A549 treated with CORT108297 at 1 μM for 4 hours (cell line): ENCODE data around the gene SPDYE17. TPM values are rescaled to one million over a fixed set of nuclear protein-coding genes. Genes with fewer than 3 reads are reported as not detected.

Source experiments
- total RNA-seq: library from RNA; stranded (reverse); fragments of 200-300 nt; extraction: Qiagen RNA extraction; gene quantifications from 5 replicates; pipeline ENCODE4 v1.2.3, GENCODE V29; 2022

The SPDYE17 gene, protein sequence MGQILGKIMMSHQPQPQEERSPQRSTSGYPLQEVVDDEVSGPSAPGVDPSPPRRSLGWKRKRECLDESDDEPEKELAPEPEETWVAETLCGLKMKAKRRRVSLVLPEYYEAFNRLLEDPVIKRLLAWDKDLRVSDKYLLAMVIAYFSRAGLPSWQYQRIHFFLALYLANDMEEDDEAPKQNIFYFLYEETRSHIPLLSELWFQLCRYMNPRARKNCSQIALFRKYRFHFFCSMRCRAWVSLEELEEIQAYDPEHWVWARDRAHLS
- not detected in 5 replicates for total RNA-seq

DNA sequence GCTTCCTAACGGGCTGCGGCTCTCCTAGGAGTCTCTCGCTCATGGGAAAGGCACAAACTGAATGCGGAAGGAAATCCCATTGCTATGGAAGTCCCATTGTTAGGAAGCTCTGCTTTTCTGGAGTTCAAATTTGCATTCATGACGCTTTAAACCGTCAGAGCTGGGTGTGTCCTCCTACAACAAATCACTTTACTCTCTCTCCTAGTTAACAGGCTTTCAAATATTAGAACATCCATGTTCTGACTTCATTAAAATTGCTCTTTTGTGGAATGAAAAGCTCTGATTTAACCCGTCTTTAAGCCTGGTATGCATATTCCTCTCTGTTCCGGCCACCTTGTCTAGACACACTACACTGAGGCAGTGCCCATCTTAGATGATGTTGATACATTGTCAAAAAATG is at the start of gene SPDYE17:
TSS of gene SPDYE17 (minus strand) at position 101 of the 400 bp plus-strand sequence. CDS start 1,791 bp downstream, outside the sequence.

DNA sequence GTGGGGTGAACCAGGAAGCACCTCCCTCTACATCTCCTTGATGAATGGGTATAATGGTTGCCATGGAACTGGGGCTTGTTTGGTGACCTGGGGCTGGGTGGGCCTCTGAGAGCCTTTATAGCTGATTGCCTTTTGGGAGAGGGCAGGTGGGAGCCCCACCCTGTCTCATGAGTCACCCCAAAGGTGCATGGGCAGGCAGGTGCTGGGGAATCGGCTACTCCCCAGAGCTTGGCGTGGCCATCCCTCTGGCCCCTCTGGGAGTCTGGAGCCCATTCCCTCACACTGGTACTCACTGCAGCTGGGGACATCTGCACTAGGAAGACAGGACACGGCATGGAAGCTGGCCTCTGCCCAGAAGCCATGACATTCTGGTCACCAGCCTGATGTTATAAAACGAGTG is 30.4 kb upstream of the SPDYE17 start, which contains the start of gene SPDYE18:
TSS of gene SPDYE18 (minus strand) at position 2 of the 400 bp plus-strand sequence. CDS start 2,046 bp downstream, outside the sequence.

Other genes with a start within 250 kb of the SPDYE17 start
- gene SPDYE18, start 30.2 kb upstream of the SPDYE17 start, total RNA-seq, result 0.08 to 0.11 TPM in 2 of 5 replicates, not detected in the others
- gene CCDC146, start 90.3 kb upstream of the SPDYE17 start, total RNA-seq, result 0.46 to 0.70 TPM (median 0.57 TPM) in 5 replicates
- not detected in 5 replicates for gene FGL2, start 167.5 kb upstream of the SPDYE17 start, total RNA-seq